HTERT RPE-1 (cell line): Measurements from ENCODE around the gene JAK3.
"Not testable (repeated sequence)": the region's sequence is repeated elsewhere in the genome, so short reads cannot be mapped to it uniquely, and the experiment has no call there.

Experiments
- in situ Hi-C: fragments of 300-500 bp; cut with MboI; formaldehyde crosslinking; loops from 4 replicates; pipeline ENCODE4 v1.14.3; 2020; ENCODE audit warnings: low sequenced_read_pairs

JAK3 gene

DNA sequence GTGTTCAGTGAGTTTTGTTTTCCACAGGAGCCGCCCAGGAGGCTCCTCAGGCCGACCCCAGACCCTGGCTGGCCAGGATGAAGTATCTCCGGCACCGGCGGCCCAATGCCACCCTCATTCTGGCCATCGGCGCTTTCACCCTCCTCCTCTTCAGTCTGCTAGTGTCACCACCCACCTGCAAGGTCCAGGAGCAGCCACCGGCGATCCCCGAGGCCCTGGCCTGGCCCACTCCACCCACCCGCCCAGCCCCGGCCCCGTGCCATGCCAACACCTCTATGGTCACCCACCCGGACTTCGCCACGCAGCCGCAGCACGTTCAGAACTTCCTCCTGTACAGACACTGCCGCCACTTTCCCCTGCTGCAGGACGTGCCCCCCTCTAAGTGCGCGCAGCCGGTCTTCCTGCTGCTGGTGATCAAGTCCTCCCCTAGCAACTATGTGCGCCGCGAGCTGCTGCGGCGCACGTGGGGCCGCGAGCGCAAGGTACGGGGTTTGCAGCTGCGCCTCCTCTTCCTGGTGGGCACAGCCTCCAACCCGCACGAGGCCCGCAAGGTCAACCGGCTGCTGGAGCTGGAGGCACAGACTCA, 40.0 kb downstream of the JAK3 start:
- in situ Hi-C loops, result no loop called here

- in situ Hi-C loops, result no loop called here
These were observed 40.8 kb downstream of the JAK3 start for GRCh38 chr19:17806945-17807344.

DNA sequence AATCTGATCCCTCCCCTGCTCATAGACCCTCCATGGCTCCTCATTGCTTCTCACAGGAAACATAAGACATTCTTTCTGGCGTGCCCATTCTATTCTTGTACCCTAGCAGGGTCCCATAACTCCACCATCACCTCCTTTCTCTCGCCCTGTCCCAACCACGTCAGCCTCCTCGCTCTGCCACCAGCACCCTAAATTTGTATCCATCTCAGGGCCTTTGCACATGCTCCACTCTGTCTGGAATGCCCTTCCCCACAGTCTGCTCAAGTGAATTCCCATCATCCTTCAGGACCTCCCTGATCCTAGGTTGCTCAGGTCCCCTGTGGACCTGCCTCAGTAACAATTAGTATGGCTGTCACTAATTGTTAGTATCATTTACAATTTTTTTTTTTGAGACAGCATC, 42.4 kb downstream of the JAK3 start:
- in situ Hi-C loops, result no loop called here

DNA sequence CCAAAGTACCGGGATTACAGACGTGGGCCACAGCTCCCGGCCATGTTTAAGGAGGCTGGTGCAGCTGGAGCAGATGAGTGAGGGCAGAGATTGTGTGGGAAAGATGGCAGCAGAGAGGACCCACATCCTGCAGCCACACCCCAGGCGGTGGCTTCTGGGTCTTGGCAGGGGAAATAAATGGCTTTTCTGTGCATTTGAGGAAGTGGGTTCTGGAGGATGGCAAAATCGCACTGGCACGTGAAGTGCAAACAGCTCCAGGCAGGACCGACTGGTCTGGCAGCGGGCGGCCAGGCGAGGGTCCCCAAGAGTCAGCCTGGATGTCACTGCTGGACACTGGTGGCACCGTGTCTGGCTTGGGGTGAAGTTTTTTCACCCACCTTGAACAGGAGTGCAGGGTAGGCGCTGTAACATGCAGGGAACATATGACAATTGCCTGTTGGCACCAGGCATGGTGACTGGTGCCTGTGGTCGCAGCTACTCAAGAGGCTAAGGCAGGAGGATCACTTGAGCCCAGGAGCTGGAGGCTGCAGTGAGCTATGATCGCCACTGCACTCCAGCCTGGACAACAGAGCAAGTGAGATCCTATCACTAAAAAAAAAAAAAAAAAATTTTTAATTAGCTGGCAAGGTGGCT, 44.4 kb downstream of the JAK3 start:
- in situ Hi-C loops, result no loop called here

GRCh38 chr19:17802137-17802858, 45.5 kb downstream of the JAK3 start:
- in situ Hi-C loops, result no loop called here

DNA sequence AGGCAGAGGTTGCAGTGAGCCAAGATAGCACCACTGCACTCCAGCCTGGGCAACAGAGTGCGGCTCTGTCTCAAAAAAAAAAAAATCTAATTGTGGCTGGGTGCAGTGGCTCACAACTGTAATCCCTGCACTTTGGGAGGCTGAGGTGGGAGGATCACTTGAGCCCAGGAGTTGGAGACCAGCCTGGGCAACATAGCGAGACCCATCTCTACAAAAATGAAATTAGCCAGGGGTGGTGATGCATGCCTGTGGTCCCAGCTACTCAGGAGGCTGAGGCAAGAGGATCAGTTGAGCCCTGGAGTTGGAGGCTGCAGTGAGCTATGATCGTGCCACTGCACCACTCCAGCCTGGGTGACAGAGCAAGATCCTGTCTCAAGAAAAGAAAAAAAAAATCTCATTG, 49.2 kb downstream of the JAK3 start:
- in situ Hi-C loops, result not testable (repeated sequence)

GRCh38 chr19:17797424-17798201, 50.2 kb downstream of the JAK3 start:
- in situ Hi-C loops, result no loop called here

- in situ Hi-C loops, result no loop called here
These were observed 50.9 kb downstream of the JAK3 start for GRCh38 chr19:17796838-17797423.

DNA sequence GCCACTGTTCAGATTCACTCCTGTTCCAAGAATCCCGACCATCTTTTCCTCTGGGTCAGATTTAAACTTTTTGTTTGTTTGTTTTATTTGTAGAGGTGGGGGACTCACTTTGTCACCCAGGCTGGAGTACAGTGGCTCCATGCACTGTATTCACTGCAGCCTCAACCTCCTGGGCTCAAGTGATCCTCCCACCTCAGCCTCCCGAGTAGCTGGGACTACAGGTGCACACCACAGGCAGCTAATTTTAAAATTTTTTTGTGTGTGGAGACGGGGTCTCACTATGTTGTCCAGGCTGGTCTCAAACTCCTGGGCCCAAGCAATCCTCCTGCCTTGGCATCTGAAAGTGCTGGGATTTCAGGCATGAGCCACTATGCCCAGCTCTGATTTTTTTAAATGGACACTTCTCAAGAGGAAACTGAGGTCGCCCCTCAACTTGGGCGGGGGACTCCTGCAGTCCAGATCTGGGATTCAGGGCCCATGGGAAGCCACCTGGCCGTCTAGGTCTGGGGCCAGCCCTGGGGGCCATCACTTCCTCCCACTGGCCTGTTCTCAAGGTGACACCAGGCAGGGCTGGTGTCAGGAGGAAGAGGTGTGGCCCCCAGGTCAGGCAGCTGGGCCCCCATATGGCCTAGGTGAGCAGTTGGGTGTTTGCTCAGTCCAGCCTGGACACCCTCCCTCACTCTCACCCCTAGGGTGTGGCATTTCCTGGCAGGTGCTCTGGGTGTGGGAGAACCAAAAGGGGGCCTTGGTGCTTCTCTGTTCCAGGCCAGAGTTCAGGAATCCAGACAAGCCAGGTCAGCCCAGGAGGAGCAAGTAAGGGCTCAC, 51.6 kb downstream of the JAK3 start:
- in situ Hi-C loops, result no loop called here

GRCh38 chr19:17795495-17795856, 52.3 kb downstream of the JAK3 start:
- in situ Hi-C loops, result no loop called here

- in situ Hi-C loops, result no loop called here
These were observed 52.9 kb downstream of the JAK3 start, which contains the start of gene B3GNT3 for GRCh38 chr19:17794731-17795494. B3GNT3 (plus strand) TSS chr19:17795138; CDS start chr19:17807808, 12,670 bp downstream.

DNA sequence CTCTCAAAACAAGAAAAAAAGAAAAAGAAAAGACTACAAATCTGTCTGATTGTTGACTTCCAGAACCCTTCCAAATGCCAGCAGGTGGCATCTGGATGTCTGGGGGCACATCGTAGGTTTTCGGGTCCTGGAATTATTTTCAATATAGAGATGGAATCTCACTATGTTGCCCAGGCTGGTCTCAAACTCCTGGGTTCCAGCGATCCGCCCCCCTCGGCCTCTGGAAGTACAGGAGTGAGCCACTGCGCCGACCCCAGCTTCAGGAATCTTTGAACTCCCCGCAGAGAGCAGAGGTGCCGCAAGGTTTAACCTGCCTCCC, 53.4 kb downstream of the JAK3 start:
- in situ Hi-C loops, result no loop called here

DNA sequence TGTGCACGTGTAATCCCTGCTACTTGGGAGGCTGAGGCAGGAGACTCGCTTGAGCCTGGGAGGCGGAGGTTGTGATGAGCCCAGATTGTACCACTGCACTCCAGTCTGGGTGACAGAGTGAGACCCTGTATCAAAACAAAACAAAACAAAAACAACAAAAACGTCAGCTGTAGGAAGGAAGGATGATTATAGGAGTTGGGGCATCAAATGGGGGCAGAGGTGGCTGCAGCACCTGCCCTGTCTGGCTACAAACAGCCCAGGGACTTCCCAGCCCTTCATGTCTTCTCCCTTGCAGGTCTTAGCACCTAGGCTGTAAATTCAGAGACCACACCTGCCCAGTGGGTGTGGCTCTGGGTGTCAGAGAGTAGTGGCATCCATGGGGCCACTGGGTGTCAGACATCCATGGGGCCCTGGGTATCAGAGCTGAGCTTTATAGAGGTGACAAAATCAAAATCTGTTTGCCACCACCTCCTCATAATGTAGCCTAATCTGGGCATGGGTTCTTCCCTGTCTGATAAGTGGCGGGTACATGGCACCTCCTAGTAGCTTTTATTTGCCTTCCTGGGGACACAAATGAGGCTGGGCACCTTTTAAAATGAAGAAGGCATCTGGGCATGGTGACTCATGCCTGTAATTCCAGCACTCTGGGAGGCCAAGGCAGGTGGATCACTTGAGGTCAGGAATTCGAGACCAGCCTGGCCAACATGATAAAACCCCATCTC, 57.6 kb downstream of the JAK3 start:
- in situ Hi-C loops, result no loop called here

GRCh38 chr19:17788632-17789031, 59.1 kb downstream of the JAK3 start:
- in situ Hi-C loops, result no loop called here

DNA sequence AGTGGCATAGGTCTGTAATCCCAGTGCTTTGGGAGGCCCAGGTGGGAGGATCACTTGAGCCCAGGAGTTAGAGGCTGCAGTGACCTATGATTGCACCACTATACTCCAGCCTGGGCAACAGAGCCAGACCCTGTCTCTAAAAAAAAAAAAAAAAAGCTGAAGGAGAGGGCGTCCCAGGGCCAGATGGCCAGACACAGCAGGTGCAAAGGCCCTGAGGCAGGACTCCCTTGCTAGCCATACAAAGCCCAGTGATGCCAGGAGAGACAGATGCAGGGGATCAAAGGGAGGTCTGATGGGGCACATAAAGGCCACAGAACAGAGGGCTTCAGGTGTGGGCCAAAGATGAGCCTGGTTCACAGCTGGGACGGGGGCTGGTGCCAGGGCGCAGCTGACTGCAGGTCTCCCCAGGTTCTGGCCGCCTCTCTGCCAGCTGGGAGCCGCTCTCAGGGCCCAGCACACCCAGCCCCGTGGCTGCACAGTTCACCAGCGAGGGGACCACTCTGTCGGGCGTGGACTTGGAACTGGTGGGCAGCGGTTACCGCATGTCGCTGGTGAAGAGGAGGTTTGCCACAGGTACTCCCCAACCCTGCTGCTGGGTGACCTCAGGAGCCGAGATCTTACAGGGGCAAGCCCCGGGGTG, 60.4 kb downstream of the JAK3 start:
- in situ Hi-C loops, result no loop called here

GRCh38 chr19:17784201-17785008, 63.4 kb downstream of the JAK3 start:
- in situ Hi-C loops, result no loop called here

GRCh38 chr19:17783721-17784120, 64.1 kb downstream of the JAK3 start:
- in situ Hi-C loops, result not testable (repeated sequence)

DNA sequence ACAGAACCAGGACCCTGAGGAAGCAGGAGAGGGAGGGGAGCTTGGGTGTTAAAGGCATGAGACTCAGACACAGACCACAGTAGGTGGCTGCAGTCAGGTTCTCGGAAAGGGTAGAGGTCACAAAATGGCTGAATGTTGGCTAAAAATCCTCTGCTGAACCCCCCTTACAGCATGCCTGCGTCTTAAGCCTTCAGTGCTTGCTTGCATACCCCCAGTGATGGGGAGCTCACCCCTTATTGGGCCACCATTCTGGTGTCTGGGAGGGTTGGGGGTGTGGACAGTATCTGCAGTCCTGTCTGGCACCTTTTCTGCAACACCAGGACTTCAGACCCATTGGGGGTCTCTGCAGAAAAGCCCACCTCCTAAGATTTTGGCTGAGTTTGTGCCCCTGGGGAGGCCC, 67.0 kb downstream of the JAK3 start:
- in situ Hi-C loops, result no loop called here
